CD4-positive, alpha-beta T cell treated with Interleukin-6 for 4 hours (primary cell): ENCODE measurements around the gene ARPP21.

Experiments
- DNase-seq: peaks from one replicate; pipeline ENCODE4 v3.0.0-alpha.2; 2020; ENCODE audit warnings: mixed read lengths

ARPP21 gene

GRCh38 chr3:35739964-35740527, 100.7 kb downstream of the ARPP21 start:
- DNase-seq = no peak

GRCh38 chr3:35743218-35743617, 103.9 kb downstream of the ARPP21 start:
- DNase-seq = no peak

GRCh38 chr3:35744419-35744818, 105.1 kb downstream of the ARPP21 start:
- DNase-seq = no peak

- no peak for DNase-seq
Measured at GRCh38 chr3:35745351-35745750, 106.0 kb downstream of the ARPP21 start.

GRCh38 chr3:35745802-35746484, 106.6 kb downstream of the ARPP21 start:
- no peak for DNase-seq

GRCh38 chr3:35746492-35746891, 107.2 kb downstream of the ARPP21 start:
- no peak for DNase-seq

- no peak for DNase-seq
Measured at GRCh38 chr3:35748144-35748543, 108.8 kb downstream of the ARPP21 start.

GRCh38 chr3:35751207-35751606, 111.9 kb downstream of the ARPP21 start:
- DNase-seq = no peak

GRCh38 chr3:35757991-35758757, 118.8 kb downstream of the ARPP21 start:
- no peak for DNase-seq

- DNase-seq = no peak
Measured at GRCh38 chr3:35760146-35760545, 120.8 kb downstream of the ARPP21 start.

GRCh38 chr3:35761311-35761710, 122.0 kb downstream of the ARPP21 start:
- DNase-seq = no peak

GRCh38 chr3:35772381-35773015, 133.2 kb downstream of the ARPP21 start:
- DNase-seq = no peak

- DNase-seq = no peak
Measured at GRCh38 chr3:35773417-35773816, 134.1 kb downstream of the ARPP21 start.

GRCh38 chr3:35776346-35776745, 137.0 kb downstream of the ARPP21 start:
- DNase-seq = no peak

- no peak for DNase-seq
Measured at GRCh38 chr3:35777065-35777464, 137.7 kb downstream of the ARPP21 start.

GRCh38 chr3:35777563-35778554, 138.5 kb downstream of the ARPP21 start:
- no peak for DNase-seq

GRCh38 chr3:35779611-35780010, 140.3 kb downstream of the ARPP21 start:
- no peak for DNase-seq

- DNase-seq = no peak
Measured at GRCh38 chr3:35780800-35781199, 141.5 kb downstream of the ARPP21 start.

GRCh38 chr3:35781558-35781957, 142.2 kb downstream of the ARPP21 start:
- no peak for DNase-seq

GRCh38 chr3:35782355-35782754, 143.0 kb downstream of the ARPP21 start:
- no peak for DNase-seq

GRCh38 chr3:35784169-35784568, 144.8 kb downstream of the ARPP21 start:
- DNase-seq = no peak

- DNase-seq = no peak
Measured at GRCh38 chr3:35785234-35785888, 146.0 kb downstream of the ARPP21 start.
